Amniotic stem cell (primary cell): ENCODE data around the gene FAM53B.
A peak's percentile ranks its signal among the peaks of the same experiment; 100 is the strongest.
"Not testable (repeated sequence)": the region's sequence is repeated elsewhere in the genome, so short reads cannot be mapped to it uniquely, and the experiment has no call there.

Experiments used
- DNase-seq: peaks from one replicate; lab custom pipeline; 2025; lab: John Stamatoyannopoulos, UW

The FAM53B gene, protein sequence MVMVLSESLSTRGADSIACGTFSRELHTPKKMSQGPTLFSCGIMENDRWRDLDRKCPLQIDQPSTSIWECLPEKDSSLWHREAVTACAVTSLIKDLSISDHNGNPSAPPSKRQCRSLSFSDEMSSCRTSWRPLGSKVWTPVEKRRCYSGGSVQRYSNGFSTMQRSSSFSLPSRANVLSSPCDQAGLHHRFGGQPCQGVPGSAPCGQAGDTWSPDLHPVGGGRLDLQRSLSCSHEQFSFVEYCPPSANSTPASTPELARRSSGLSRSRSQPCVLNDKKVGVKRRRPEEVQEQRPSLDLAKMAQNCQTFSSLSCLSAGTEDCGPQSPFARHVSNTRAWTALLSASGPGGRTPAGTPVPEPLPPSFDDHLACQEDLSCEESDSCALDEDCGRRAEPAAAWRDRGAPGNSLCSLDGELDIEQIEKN

GRCh38 chr10:124744102-124745050 is at the start of gene FAM53B:
Gene FAM53B (minus strand): TSS chr10:124744378. CDS start chr10:124706713, 37,665 bp downstream.
- peak; percentile 51 for DNase-seq

DNA sequence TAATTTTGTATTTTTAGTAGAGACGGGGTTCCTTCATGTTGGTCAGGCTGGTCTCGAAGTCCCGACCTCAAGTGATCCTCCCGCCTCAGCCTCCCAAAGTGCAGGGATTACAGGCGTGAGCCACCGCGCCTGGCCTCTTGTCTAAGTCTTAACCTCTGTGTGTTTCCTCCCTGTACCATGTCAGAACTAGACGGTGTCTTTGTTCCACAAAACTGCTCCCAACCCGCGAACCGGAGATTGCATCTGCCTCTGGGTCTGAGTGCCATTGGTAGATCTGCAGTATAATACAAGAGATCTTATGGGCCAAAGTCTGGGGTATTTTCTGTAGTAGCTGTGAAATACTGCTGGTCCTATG is 48.8 kb upstream of the FAM53B start:
- DNase-seq = no peak

DNA sequence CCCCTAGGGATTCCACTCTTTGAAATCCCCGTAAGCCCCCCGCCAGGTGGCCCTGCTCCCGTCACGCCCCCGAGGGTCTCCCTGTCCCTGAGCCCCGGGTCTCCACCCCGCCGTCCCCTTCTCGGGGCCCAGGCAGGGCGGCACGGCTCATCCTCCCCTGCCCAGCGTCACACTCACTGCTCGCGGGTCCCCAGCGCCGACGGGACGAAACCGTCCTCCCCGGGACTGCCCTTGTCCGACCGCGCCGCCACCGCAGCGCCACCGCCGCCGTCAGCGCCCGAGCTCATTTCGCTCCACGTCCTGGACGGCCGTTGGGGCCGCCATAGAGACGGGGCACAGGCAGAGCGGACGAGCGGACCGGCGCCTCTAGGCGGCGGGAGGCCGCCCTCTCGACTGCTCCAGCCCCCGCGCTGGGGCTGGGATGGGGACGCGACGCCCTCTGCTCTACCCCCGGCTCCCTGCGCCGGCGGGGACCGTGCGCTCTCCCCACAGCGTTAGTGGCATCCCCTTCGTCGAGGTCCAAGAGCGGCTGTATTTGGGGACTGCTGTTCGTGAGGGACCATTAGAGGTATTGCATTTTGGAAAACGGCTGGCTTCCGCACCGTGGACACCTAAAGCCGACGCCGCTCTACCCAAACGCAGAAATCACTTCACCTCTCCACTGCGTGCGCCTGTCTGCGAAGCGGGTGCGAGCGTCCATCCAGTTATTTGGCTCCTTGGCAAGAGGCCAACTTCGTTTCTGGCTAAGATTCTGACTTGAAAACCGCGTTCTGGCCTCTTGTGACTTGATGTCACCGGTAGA is 47.6 kb upstream of the FAM53B start, which contains the start of gene EEF1AKMT2:
EEF1AKMT2 (minus strand) TSS at position 341 of the 802 bp plus-strand sequence; CDS start at position 287, 54 bp downstream.
- peak; percentile 33 for DNase-seq

GRCh38 chr10:124782900-124783299 is 38.7 kb upstream of the FAM53B start:
- DNase-seq = not testable (repeated sequence)

DNA sequence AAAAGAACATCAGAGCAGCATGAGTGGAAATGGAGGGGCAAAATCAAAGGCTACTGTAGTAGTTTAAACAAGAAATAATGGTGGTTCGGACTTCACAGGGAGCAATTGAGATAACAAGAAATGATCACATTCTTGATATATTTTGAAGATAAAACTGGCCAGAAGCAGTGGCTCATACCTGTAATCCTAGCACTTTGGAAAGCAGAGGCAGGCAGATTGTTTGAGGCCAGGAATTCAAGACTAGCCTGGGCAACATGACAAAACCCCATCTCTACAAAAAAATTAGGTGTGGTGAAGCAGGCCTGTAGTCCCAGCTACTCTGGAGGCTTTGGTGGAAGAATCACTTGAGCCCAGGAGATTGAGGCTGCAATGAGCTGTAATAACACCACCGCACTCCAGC is 24.6 kb upstream of the FAM53B start:
- DNase-seq = no peak

DNA sequence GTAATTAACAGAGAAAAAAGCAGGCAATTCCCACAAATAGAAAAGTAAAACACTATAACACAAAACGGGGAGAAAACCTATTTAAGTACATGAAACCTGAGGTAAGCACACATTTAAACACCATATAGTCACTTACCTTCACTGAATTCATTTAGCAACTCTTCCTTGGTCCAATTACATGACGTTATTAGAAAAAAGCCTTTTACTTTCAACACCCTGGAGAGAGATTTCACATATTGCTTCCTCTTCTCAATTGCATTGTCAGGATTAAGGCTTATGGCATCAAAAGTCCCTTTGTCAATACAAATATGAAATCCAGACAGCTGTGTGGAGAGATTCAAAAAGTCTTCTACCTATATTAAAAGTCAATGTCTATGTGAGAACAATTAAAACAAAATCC is 21.1 kb upstream of the FAM53B start:
- no peak for DNase-seq

GRCh38 chr10:124763267-124763666 is 19.1 kb upstream of the FAM53B start:
- DNase-seq = peak; percentile 36

GRCh38 chr10:124762281-124762680 is 18.1 kb upstream of the FAM53B start:
- DNase-seq = no peak

- DNase-seq = no peak
Observed at GRCh38 chr10:124756156-124756903, 12.2 kb upstream of the FAM53B start.

GRCh38 chr10:124755581-124755980 is 11.4 kb upstream of the FAM53B start:
- no peak for DNase-seq

DNA sequence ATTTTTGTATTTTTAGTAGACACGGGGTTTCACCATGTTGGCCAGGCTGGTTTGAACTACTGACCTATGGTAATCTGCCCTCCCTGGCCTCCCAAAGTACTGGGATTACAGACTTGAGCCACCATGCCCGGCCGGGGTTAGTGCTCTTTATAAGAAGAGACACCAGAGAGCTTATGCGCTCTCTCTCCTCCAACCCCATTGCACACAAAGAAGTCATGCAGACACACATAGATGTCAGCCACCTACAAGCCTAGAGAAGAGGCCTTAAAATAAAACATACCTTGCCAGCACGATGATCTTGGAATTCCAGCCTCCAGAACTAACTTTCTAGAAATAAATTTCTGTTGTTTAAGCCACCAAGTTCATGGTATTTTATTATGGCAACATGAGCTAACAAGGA is 10.0 kb upstream of the FAM53B start:
- DNase-seq = no peak

DNA sequence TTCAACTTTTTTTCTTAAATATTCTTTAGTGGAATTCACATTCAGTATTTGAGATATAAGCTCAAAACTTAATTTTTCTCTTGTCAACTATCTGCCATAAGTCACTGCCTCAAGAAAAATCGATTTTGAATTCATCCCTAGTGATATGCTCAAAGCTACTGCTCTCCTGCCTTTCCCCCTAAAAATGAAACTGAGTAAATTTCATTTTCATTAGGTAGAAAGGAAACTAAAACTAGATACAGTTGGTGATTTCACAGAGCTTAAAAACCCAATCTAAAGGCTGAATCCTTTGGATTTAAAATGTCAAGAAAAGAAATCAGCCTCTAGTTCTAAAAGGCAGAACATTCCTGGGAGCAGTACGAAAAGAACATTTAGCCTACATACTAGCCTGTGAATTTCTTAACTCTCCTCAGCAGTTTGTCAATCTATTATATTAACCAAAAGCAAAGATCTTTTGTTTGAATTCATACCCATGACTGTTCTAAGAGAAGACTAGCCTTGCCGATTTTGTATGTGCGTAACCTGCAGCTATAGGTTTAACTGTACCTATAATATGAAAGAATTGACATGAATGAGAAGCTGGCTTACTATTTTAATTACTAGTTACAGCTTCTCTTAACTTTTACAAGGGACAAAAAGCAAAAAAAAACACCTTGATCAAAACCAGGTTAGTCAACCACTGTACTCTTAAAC is 4.9 kb upstream of the FAM53B start:
- DNase-seq = no peak

- DNase-seq = no peak
Observed at GRCh38 chr10:124748166-124748565, 4.0 kb upstream of the FAM53B start.

- DNase-seq = no peak
Observed at GRCh38 chr10:124747745-124748144, 3.6 kb upstream of the FAM53B start.

DNA sequence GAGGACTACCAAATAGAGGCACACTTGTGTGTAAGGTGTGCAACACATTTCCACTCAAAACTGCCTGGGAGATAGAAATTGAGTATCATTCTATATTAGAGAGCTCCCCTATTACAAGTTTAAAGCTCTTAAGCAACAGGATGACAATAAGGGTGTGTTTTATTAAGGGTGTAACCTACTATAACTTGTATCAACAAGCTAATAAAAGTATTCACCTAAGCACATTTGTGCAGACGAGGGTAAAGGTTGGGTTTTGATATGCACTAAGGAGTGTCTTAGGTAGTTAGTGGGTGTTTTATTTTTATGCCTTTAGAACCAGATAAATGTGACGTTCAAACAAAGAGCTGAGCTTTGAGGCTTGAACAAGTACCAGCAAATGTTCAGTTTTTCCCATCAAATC is 2.8 kb upstream of the FAM53B start:
- no peak for DNase-seq

GRCh38 chr10:124746447-124746846 is 2.3 kb upstream of the FAM53B start:
- not testable (repeated sequence) for DNase-seq

DNA sequence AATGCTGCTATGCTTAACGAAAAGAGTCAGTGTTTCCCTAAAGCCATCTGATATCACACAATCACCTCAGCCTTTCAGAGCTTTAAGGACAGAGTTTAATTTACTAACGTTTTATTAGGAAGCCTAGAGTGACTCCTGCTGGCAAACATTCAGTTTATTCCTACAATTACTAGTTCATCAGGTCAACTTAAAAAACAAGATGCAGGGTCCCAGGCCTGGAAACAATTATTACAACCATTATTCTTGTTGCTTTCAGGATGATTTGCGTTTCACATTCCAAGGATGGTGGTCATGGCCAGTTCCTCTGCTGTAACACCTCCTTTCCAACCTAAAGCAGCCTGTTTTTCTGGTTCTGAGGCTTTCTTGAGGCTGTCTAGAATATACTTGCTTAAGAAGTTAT is 1.5 kb upstream of the FAM53B start:
- DNase-seq = no peak

- no peak for DNase-seq
Observed at GRCh38 chr10:124745252-124745651, 1.1 kb upstream of the FAM53B start.

DNA sequence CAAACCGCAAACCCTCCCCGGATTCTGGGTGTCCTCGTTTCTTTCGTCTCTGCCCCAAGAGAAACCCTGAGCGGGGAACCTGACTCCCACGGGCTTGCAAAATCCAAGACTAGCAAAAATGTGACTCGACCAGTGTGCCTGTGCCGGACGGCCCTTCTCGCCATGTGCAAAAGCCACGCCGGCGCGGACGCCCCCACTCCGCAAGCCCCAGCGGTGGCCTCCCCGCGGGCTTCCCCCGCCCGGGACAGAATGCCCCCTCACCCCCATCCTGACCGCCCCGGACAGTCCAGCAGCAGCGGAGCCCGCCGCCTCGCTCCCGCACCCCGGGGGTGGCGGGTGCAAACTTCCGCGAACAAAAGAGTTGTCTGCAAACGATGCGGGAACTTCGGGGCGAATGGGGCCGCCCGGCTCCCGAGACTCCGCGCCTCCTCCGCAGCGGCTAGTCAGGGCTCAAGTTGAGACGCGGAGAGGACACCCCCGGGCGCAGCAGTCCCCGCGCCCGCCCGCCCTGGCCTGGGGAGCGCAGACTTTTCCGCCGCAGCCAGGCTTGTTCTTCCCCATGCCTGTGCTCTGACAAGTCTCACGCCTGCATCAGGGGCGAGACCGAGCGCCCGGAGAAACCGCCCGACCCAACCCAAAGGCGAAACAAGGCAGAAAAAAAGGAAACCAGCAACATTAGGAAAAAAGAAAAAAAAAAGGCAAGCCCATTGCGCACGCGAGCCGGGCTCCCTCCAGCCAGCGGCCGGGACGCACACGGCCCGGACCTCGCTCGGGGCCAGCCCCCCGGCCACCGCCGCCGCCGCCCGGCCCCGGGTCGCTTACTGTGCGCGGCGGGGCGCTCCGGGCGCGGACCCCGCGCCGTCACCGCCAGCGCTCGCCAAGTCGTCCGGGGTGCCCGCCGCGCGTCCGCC is 732 bp downstream of the FAM53B start:
- DNase-seq = no peak
